T47D (cell line): Measurements from ENCODE around the gene AKAP3.

Source experiments
- DNase-seq, 2 experiments: peaks; one replicate each; pipeline versions ENCODE4 v3.0.0 to v3.0.0-alpha.2; 2011 to 2012; ENCODE audit warnings: low read depth in 1 of 2, low spot score in 1 of 2
- JUND ChIP-seq: IDR thresholded peaks from 2 replicates; pipeline ENCODE4 v1.6.1; 2012; ENCODE audit warnings: low read depth
- in situ Hi-C: cut with HindIII; loops from 2 replicates; pipeline ENCODE4 v1.10.0; 2016; ENCODE audit warnings: low sequenced_read_pairs, low pct_unique_long_range_greater_than_20kb

Gene AKAP3

DNA sequence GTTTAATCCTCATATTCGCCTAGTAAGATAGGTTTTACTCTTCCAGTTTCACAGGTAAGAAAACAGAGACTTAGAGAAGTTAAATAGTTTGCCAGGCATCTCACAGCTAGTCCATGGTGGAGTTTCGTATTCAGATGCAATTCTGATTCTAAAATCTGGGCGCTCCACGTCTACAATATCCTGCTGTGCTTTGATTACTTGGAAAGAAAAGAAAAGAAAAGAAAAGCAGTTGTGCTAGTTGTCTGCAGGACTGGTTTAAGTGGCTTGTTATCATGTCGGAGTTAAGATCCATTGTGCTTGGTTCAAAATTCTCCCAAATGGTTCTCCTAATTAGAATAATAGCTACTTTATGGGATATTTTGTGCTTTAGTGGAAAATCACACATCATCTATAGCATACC, 18.6 kb downstream of the AKAP3 start:
- DNase-seq = no peak
- in situ Hi-C loops = no loop called here
- no peak for TF ChIP-seq JUND

DNA sequence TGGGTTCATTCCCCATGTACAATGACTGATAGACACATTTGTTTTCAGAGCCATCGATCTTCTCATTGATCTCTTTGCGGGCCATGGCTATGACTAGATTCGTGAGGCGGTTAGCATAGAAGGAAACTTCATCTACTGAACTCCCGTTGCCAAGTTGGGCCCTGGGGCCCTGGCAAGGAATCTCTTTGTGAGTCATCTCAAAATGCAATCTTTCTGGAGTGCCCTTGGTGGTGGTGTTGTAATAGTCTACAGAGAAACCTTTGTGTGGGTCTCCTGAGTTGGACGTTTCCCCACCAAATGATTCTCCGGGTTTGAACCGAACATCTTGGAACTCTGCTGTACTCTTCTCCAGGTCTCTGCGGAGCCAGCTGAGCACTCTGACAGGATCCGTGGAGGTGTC, 20.4 kb downstream of the AKAP3 start:
- in situ Hi-C loops = no loop called here
- TF ChIP-seq JUND = no peak
- no peak for DNase-seq

GRCh38 chr12:4626543-4626942, 22.3 kb downstream of the AKAP3 start:
- TF ChIP-seq JUND = no peak
- no peak for DNase-seq
- in situ Hi-C loops = no loop called here

GRCh38 chr12:4621511-4621910, 27.3 kb downstream of the AKAP3 start:
- DNase-seq = no peak
- in situ Hi-C loops = no loop called here
- no peak for TF ChIP-seq JUND

DNA sequence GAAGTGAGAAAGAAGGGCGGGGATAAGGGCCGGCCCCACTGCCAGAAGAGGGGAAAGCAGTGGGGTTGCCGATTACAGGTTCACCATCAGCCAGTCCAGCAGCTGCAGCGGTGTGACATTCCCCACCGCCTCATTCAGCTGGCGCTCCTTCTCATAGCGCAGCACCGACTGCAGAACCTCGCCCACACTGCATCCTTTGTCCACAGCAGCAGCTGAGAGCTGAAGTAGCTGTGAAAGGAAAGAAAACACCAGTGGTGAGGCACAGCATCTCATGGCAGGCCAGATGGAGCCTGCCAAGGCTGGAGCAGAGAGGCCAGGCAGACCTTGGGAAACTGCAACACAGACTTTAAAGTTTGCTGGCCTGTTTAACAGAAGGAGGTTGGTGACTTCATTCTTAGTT, 33.2 kb downstream of the AKAP3 start:
- in situ Hi-C loops = no loop called here
- no peak for TF ChIP-seq JUND
- DNase-seq = no peak

DNA sequence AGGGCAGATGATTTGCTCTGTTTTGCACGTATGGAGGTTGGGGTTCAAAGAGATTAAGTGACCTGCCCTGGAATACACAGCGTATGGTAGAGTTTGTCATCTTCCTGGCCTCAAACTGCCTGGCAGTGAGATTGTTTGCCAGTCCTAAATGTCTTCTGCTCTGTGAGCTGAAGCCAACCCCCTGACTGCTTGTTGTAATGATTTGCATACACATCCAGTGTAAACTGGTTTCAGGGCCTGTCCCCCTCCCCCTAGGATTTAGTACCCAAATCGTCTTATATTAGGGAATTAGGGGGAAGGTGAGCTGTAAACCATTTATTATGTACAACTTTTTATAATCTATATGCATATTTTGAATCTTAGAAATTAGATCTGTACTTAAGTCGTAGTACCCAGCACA, 38.4 kb downstream of the AKAP3 start:
- in situ Hi-C loops = no loop called here
- DNase-seq = no peak
- no peak for TF ChIP-seq JUND

DNA sequence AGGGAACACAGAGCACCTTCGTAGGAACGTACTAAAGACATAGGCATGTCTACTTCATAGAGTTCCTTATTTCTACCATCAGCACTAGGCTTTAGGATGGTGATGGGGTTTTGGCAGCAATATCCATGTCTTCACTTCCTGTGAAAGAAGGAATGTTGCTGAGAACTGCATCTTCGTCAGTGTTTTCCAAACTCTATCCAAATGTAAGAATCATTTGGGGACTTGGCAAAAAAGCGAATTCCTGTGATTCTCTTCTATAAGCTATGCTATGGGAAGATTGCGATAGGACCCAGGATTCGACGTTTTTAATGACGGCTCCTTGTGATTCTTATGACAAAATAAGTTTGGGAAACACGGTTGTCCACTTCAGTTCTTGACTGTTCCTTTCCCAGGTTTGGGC, 39.8 kb downstream of the AKAP3 start:
- DNase-seq = no peak
- in situ Hi-C loops = no loop called here
- TF ChIP-seq JUND = no peak

GRCh38 chr12:4607056-4607455, 41.8 kb downstream of the AKAP3 start:
- DNase-seq = no peak
- no peak for TF ChIP-seq JUND
- in situ Hi-C loops = no loop called here

DNA sequence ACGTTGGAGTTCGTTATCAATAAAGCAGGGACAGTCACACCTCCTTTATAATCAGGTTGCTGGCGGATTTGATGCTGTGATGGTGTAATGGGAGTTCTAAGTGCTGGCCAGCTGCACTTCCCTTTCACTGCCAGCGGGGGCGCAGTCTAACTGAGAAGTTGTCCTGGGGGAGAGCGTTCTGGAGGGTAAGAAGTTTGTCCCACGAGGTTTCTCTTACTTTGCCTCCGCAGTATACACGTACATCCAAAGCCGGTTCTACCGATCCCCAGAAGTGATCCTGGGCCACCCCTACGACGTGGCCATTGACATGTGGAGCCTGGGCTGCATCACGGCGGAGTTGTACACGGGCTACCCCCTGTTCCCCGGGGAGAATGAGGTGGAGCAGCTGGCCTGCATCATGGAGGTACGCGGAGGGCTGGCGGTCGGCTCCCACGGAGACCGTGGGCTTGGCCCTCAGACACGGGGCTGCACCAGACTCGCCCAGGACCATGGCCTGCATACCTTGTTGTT, 44.1 kb downstream of the AKAP3 start:
- TF ChIP-seq JUND = no peak
- peak; percentile 16 to 79 for DNase-seq
- in situ Hi-C loops = no loop called here

DNA sequence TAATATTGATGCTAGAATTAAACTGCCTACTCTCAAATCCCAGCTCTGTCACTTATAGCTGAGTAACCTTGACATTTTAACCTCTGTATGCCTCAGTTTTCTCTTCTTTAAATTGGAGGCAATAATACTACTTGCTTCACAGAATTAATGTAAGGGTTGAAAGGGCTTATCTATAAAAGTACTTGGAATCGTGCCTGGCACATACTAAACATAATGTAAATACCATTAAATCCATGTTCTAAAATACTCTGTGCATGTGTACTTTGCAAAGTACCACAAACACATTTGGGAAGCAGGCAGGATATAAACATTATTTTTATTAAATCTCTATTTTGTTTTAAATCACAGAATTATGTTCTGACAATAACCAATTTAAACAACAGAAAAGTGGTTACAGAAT, 44.9 kb downstream of the AKAP3 start:
- no peak for TF ChIP-seq JUND
- in situ Hi-C loops = no loop called here
- DNase-seq = no peak

GRCh38 chr12:4603421-4603820, 45.4 kb downstream of the AKAP3 start:
- TF ChIP-seq JUND = no peak

DNA sequence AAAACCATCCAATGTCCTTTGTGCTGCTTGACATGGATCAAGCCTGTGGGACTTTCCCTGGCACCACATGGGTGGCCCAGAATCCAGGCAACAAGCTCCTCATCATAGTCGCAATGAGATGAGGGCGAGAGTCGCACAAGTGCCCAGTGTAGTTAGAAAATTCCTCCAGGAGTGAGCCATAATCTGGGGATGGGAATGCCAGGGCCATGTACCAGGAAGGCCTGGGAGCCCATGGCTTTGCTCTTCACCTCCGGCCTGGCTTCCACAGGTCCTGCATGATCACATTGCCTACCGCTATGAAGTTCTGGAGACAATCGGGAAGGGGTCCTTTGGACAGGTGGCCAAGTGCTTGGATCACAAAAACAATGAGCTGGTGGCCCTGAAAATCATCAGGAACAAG, 53.0 kb downstream of the AKAP3 start:
- DNase-seq = no peak
- in situ Hi-C loops = no loop called here
- no peak for TF ChIP-seq JUND

More at GRCh38 chr12:4603421-4603820, 45.4 kb downstream of the AKAP3 start:
- in situ Hi-C loops = no loop called here
- no peak for DNase-seq

DNA sequence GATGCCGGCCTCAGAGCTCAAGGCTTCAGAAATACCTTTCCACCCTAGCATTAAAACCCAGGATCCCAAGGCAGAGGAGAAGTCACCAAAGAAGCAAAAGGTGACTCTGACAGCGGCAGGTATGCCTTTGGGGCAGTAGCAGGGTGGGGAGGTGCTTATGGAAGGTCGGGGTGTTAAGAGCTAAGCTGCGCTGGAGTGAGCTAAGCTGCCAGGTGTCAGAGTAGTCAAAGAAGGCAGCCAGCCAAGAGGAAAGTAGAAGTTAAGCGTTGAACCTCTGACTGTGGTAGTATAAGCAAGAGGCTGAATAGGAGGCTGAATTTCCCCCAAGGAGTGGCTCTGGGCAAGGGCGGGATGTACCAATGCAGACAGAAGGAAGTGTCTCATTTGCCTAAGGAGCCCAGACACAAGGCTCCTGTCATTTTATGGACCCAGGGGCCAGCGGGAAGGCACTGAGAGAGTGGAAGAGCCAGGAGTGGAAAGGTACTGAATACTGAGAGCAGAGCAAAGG, 57.6 kb downstream of the AKAP3 start:
- DNase-seq = no peak
- in situ Hi-C loops = no loop called here
- no peak for TF ChIP-seq JUND

DNA sequence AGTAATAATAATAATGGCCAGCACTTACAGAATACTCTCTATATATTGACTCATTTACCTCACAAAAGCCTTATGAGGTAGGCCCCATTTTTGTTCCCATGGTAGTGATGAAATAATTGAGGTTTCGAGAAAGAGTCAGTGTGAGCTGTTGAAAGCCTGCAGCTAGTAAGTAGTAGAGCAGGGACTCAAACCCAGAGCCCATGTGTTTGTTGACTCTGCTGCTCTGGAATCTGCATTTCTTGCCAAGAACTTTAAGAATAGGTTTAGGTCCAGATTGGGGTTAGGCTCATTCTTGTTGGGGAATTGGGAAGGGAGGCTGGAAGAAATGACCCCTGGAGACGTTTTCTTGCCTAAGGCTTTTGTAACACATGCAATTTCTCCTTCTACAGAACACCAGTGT, 58.9 kb downstream of the AKAP3 start:
- in situ Hi-C loops = no loop called here
- no peak for TF ChIP-seq JUND
- DNase-seq = no peak
